Astrocyte (in vitro differentiated cells and primary cell): ENCODE data around the gene SLC45A1.

Experiments
- EZH2 ChIP-seq: IDR thresholded peaks from 2 replicates; pipeline ENCODE4 v1.6.1; 2012; ENCODE audit warnings: mild to moderate bottlenecking, low read length, inconsistent platforms; ENCODE audit not compliant: insufficient read depth
- TF ChIP-seq, protein P1 (sequence below): IDR thresholded peaks from 2 replicates; pipeline ENCODE4 v1.5.1; 2011; ENCODE audit warnings: low read depth, mild to moderate bottlenecking, inconsistent platforms, low read length, moderate library complexity; ENCODE audit not compliant: insufficient read depth

DNA sequence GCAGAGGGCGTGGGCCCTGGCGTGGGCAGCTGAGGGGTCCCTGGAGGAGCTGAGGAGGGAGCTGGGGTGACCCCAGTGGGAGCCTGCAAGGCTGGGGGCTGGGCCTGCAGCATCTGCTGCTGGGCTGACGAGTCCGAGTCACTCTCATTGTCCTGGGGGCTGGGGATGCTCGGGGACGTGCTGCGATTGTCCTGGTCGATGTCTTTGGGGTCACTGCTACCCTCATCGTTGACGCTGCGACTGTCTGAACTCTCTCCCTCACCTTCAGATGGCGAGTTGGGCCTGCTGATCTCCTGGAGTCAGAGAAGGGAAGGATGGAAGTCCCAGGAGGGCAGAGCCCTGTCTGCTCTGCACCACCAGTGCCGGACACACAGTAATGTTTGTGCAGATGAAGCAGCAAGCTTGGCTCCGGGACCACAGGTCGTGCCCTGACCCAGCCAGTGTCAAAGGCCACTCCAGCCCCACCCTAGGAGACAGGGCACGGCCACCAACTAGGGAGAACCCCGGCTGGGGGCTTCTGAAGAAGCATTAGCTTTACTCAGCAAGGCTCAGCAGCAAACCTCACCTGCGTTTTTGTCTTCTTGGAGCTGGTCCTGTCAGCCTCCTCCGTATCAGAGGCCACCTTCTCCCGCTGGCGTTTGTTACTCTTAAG, 43.4 kb downstream of the SLC45A1 start:
- TF ChIP-seq, protein P1, sequence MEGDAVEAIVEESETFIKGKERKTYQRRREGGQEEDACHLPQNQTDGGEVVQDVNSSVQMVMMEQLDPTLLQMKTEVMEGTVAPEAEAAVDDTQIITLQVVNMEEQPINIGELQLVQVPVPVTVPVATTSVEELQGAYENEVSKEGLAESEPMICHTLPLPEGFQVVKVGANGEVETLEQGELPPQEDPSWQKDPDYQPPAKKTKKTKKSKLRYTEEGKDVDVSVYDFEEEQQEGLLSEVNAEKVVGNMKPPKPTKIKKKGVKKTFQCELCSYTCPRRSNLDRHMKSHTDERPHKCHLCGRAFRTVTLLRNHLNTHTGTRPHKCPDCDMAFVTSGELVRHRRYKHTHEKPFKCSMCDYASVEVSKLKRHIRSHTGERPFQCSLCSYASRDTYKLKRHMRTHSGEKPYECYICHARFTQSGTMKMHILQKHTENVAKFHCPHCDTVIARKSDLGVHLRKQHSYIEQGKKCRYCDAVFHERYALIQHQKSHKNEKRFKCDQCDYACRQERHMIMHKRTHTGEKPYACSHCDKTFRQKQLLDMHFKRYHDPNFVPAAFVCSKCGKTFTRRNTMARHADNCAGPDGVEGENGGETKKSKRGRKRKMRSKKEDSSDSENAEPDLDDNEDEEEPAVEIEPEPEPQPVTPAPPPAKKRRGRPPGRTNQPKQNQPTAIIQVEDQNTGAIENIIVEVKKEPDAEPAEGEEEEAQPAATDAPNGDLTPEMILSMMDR: no peak
- TF ChIP-seq EZH2: no peak
